GM19351 (cell line): Measurements from ENCODE around the gene BPGM.

Experiments used
- ATAC-seq: cut with Tn5 transposase; IDR thresholded peaks from one replicate; pipeline ENCODE4 v1.9.1; 2021; ENCODE audit warnings: mild to moderate bottlenecking, moderate library complexity; ENCODE audit not compliant: unreplicated experiment

Gene BPGM

DNA sequence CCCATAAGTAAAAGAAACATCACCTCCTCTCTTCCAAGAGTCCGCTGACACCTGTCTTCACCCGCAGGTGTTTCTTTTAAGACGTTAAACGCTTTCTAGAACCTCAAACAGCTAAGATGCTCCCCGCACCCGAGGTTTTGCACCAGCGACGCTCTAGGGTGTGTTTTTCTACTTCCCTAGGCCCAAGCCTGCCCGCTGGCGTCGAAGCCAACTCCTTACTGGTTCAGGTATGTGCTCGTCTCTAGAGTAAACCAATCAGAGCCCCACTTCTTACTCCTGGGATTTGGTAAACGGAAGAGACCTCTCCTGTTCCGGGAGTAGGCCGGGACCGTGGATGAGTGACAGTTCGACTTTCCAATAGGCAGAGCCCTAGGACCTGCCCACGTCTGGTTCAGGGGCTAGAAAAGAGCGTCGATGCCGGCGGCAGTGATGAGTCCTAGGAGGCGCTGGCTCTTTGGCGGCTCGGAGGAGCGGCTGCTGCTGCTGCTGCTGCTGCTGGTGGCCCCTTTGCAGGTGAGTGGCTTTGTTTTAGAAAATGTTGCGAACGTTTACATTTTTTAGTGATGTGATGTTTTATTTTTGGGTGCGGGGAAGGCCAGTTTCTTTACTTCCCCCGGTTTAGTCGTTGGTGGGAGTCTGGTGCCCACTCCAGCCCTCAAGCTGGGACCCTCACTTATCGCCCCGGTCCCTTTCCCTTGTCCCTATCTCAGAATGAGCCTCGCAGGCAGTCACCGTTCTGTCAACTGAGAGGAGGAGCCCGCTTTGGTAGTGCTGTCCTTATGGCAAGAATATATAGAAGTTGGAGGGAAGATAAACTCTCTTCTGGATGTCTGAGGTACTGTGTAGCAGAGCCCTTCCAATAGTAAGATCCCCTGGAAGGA lies at the start of gene BPGM:
Gene BPGM (plus strand): TSS at position 429 of the 881 bp plus-strand sequence. CDS start 14,655 bp downstream, outside the sequence.
- peak; percentile 96 for ATAC-seq

DNA sequence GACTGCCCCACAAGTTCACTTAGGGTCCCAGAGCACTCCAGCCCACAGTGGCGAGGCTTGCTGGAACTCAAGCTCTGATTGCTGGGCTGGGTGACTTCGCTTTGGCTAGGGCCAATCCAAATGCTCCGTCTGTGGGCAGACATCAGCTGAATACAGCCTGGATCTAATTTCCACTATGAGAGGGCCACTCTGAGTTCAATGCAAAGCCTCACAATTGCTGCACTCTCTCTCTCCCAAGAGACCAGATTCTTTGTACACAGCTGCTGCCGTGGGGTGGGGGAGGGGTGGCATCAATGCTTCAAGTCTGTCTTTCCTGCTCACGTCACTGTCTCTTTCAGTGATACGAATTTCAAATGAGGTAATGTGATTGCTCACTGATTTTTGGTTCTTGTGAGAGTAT lies 47.3 kb upstream of the BPGM start:
- no peak for ATAC-seq

DNA sequence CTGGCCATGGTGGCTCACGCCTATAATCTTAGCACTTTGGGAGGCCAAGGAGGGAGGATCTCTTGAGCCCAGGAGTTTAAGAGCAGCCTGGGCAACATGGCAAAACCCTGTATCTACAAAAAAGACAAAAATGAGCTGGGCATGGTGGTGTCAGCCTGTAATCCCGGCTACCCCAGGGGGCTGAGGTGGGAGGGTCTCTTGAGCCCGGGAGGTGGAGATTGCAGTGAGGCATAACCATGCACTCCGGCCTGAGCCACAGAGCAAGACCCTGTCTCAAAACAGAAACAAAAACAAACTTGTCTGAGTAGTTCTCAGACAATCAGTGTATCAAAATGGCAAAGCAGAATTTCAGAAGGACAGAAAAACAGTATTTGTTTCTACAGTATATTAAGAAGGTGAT lies 45.2 kb upstream of the BPGM start:
- ATAC-seq: no peak

GRCh38 chr7:134602881-134603451 lies 43.7 kb upstream of the BPGM start:
- no peak for ATAC-seq

DNA sequence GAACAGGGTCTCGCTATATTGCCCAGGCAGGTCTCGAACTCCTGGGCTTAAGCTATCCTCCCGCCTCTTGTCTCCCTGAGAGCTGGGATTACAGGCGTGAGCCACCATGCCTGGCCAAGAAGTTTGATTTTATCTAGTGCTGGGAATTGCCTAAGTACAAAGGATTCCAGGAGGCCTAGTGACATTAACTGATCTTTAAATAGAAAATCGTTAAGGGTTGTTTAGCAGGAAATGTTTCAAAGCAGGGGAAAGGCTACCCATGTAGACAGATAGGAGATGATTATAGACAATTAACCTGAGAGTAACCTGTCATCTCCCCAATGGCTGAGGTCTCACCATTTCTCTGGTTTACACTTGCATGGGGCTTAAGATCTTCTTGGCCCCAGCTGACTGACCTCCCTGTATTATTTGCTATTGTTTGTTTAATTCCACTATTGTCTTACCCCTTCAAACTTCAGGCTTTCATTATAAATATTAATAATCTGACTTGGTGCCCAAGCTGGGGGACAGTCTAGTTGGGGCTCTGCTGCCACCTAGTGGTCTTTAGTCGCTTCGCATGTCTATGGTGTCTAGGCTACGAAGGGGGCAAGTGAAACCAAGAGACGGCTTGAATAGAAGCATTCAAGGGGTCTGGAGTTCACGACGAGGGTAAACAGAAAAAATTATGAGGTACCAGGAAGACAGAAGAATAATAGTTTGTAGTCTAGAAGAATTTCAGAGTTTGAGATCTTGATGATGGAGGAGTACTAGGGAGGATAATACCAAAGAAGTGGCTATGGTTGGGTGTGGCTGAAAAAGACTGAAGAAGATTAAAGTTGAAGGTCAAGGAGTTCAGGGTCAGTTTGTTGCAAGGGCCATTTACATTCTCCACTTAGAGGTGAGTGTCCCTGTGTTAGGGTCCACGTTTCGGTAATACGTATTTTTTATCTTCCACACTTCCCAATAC lies 40.4 kb upstream of the BPGM start:
- peak; percentile 84 for ATAC-seq

DNA sequence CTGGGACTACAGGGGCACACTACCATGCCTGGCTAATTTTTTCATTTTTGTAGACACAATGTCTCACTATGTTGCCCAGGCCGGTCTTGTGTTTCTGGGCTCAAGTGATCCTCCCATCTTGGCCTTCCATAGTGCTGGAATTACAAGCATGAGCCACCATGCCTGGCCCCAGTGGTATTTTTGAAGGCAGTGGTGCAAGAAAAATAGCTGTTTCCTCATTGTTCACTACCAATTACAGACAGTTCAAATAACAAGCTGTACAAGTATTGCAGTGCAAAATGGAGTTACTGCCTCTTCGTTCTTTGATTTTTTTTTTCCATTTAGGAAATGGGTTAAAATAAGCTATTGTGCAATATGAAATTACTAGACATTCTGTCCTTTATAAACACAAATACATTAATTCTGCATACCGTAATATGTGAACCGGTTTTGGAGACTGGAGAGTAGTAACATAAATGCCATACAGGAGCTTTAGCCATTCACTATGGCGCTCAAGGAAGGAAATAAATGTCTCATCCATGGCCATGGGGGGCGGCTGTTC lies 35.0 kb upstream of the BPGM start:
- no peak for ATAC-seq

- ATAC-seq: no peak
These were observed 34.5 kb upstream of the BPGM start for GRCh38 chr7:134612197-134612596.

- ATAC-seq: no peak
These were observed 32.9 kb upstream of the BPGM start for GRCh38 chr7:134613623-134614347.

DNA sequence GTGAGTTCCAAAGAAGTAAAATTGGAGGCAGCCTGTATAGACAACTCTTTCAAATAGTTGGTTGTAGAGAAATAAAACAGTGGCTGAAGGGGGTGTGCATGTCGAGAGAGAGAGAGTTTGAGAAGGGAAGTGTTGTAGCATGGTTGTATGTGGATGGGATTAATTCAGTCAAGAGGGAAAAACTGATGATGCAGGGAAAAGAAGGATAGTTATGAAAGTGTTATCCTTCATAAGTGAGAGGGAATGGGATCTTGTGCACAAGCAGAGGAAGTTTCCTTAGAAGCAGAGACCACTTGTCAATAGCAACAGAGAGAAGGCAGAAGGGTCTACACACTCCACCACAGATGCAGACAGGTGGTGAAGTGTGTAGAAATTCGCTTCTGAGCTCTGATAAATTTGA lies 30.0 kb upstream of the BPGM start:
- no peak for ATAC-seq

GRCh38 chr7:134618756-134619530 lies 27.7 kb upstream of the BPGM start:
- no peak for ATAC-seq

DNA sequence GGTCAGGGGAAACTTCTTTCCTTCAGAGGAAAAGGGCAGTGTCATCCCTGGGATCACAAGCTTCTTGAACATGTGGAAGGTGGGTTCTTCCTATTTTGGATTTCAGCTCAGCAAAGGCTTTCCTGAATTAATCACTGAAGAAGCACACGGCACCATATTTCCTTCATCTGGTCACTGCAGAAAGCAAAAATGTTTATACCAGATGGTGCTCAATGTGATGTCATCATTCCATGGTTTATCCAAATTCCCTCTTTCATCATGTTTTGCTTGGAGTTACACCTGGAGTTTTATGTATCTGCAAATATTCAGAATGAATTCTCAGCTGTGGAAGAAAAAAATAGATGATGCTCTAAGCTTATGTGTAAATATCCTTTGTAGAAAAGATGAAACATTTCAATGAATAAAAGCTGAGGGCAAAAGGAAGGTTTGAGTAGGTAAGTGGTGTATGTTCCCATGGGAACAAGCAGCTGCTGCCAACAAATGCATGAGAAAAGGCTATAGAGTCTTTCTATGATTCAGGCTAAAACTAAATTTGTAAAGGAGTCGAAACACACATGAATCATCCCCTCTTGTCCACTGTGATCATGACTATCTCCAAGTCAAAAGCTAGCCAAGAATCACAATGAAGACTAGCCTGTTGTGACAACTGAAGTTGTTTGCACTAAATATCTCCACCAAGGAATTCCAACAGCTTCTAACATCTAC lies 26.9 kb upstream of the BPGM start:
- ATAC-seq: no peak

DNA sequence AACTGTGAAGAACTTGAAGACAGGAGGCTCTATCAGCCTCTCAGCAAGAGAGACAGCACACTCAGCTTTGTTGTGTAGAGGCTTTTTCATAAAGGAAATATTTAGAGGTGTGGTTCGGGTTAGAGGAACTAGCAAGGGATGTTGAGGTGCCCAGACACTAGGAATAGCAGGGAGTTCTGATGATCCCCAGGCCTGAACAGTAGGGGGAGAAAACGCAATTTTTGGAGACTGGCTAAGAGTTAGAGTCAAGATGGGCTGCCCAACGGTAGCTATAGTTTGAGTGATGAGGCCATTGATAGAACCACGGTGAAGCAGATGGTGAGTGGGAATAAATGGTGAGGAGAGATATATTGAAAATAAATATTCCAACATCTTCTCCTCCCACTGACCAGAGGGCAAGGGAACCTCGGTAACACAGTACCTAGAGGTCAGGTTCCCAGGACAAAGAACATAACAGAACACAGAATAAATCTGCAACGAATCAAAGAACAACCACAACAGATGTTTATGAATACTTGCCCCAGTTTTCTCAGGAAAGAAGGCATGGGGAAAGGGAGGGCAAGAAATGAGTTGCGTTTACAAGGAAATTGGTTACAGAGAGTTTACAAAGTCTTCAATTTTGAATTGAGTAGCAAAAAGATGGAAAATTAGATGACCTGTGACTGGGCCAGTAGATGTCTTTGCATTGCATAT lies 24.2 kb upstream of the BPGM start:
- no peak for ATAC-seq

GRCh38 chr7:134623193-134623592 lies 23.5 kb upstream of the BPGM start:
- no peak for ATAC-seq

DNA sequence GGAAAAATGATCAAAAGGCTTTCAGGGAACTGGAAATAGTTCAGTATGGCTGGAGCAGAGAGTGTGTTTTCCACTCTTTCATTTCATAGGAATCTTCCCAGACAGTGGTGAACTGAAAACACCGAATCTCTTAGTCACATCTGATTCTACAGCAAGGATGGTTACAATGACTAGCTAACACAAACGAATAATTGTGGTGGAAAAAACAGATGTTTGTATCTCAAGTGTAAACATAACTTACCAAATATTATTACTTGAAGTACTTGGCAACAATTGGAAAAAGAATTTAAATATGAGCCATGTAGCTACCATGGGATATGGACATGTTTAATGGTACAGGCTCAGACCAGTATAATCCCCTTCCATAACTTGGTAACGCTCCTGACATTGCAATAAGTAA lies 21.1 kb upstream of the BPGM start:
- no peak for ATAC-seq

DNA sequence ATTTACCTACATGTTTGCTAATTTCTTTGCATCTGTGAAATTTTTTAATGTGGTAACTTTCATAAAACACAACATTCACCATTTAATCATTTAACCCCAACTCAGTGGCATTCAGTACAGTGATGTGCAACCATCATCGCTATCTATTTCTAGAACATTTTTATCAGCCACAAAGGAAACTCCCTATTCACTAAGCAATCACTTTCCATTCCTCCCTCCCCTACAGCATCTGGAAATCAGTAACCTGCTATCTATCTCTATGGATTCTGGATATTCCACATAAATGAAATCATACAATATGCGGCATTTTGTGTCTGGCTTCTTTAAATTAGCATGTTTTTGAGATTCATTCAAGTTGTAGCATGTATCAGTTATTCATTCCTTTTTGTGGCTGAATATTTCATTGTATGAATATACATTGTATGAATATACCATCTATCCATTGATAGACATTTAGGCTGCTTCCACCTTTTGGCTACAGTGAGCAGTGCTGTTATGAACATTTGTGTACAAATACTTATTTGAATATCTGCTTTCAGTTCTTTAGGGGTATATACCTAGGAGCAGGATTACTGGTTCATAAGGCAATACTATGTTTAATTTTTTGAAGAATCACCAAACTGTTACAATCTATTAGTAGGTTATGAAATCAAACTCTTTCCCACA lies 19.4 kb upstream of the BPGM start:
- no peak for ATAC-seq

DNA sequence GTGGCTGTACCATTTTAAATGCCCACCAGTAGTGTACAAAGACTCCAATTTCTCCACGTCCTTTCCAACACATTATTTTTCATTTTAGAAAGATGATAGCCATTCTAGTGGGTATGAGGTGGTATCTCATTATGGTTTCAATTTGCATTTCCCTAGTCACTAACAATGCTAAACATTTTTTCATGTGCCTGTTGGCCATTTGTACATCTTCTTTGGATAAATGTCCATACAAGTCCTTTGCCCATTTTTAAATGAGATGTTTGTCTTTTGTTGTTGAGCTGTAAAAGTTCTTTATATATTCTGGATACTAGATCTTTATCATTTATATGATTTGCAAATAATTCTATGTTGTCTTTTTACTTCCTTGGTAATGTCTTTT lies 18.9 kb upstream of the BPGM start:
- ATAC-seq: no peak

GRCh38 chr7:134629445-134629844 lies 17.2 kb upstream of the BPGM start:
- ATAC-seq: no peak

DNA sequence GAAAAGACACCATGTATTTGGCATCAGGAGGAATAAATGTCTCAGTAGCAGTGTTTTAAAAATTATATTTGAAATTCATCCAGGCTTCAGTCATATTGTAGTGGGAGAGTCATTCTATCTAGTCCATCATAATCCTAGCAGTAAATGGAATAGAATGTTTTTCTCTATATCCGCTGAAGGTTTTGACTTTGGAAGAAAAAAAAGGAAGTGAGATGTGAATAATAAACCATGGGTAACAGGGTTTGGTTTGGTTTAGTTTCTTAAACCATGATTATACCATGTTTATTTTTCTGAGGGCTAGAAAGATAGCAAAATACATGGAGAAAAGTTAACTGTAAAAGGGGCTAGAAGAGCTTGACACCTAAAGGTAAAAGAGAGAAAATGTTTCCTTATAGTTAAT lies 16.4 kb upstream of the BPGM start:
- ATAC-seq: no peak
